Transverse colon (tissue), 4 donors: Measurements from ENCODE around the gene NEK8.
A peak's percentile ranks its signal among the peaks of the same experiment; 100 is the strongest.

Experiments used
- CTCF ChIP-seq, 5 experiments: fragments of 200-600 bp in 3 of 5; fragments of 450-650 bp in 2 of 5; sonication (generic) in 3 of 5; IDR thresholded peaks; 1 replicate in 2 of 5; 2 replicates in 3 of 5; pipeline ENCODE4 v1.5.1; 2016 to 2017; ENCODE audit warnings: antibody characterized with exemption in 5 of 5, inconsistent platforms in 3 of 5, mild to moderate bottlenecking in 2 of 5, moderate library complexity in 1 of 5
- EP300 ChIP-seq: sonication (generic); formaldehyde crosslinking; IDR thresholded peaks from one replicate; pipeline ENCODE4 v1.6.1; 2017; ENCODE audit warnings: antibody characterized with exemption, low read depth
- POLR2A ChIP-seq: fragments of 450-650 bp; IDR thresholded peaks from one replicate; pipeline ENCODE4 v1.6.1; 2016; ENCODE audit warnings: antibody characterized with exemption, mild to moderate bottlenecking, moderate library complexity
- POLR2AphosphoS5 ChIP-seq, 3 donors: sonication (generic); formaldehyde crosslinking; IDR thresholded peaks; one replicate each; pipeline ENCODE4 v1.6.1; 2016; ENCODE audit warnings: antibody characterized with exemption in 3 of 3

GRCh38 chr17:28744972-28745785, 16.6 kb downstream of the NEK8 start:
- TF ChIP-seq CTCF (IDR thresholded peaks at IDR 0.05) = no peak
- TF ChIP-seq POLR2A = peak; percentile 55
- peak in 2 of 3 donors; percentile 19 to 25 for TF ChIP-seq POLR2AphosphoS5 (IDR thresholded peaks at IDR 0.05)
- TF ChIP-seq EP300 = no peak
